ENCODE data around the gene ATP6V1D. TPM values are rescaled to one million over a fixed set of nuclear protein-coding genes. Genes with fewer than 3 reads are reported as not detected.
A peak's percentile ranks its signal among the peaks of the same experiment; 100 is the strongest.

ATP6V1D gene
- total RNA-seq, 4 donors from 2014 or later, result 69.3 to 117 (median 98.4) TPM

- Histone ChIP-seq H3K36me3 (no peaks in the 10 kb centered on the region), H3K4me3 (no peak overlapping the region), H3K9me3 (no peaks in the 10 kb centered on the region), H3K27ac (replicated peaks in 1 of 4) (no peak overlapping the region), H3K4me1 (no peaks in the 10 kb centered on the region), H3K27me3 (peaks cover 0 to 6% (median 0%) of the 10 kb centered on the region in 4 donors)
- TF ChIP-seq POLR2AphosphoS5 (IDR thresholded peaks at IDR 0.05), result no peak
- no peak for TF ChIP-seq POLR2A (IDR thresholded peaks at IDR 0.05; ENCODE audit: low read depth)
- TF ChIP-seq EP300 (IDR thresholded peaks at IDR 0.05), result no peak
- TF ChIP-seq CTCF (IDR thresholded peaks at IDR 0.05), result no peak
- DNase-seq (ENCODE audit: extremely low spot score), result peak; percentile 87
- intact Hi-C loops (cut with DNase I), result no loop called here
- 88% methylated on average over 3 of the region's 9 CpGs for WGBS
These were observed 33.2 kb upstream of the ATP6V1D start for GRCh38 chr14:67392800-67393199.

GRCh38 chr14:67392123-67392522 is 32.5 kb upstream of the ATP6V1D start:
- WGBS, result 100% methylated on average over 3 of the region's 3 CpGs
- intact Hi-C loops (cut with DNase I), result no loop called here
- no peaks in the 10 kb centered on the region for H3K9me3 ChIP-seq

GRCh38 chr14:67391268-67391667 is 31.7 kb upstream of the ATP6V1D start:
- H3K27me3 ChIP-seq, result peaks cover 0 to 6% (median 0%) of the 10 kb centered on the region in 4 donors
- H3K9me3 ChIP-seq, result no peaks in the 10 kb centered on the region
- H3K36me3 ChIP-seq, result peaks cover 0 to 9% (median 5%) of the 10 kb centered on the region in 4 donors
- DNase-seq (ENCODE audit: extremely low spot score), result no peak
- no peak overlapping the region for H3K27ac ChIP-seq (replicated peaks in 1 of 4)
- no peak overlapping the region for H3K4me3 ChIP-seq
- TF ChIP-seq POLR2AphosphoS5 (IDR thresholded peaks at IDR 0.05), result no peak
- no peak for TF ChIP-seq EP300 (IDR thresholded peaks at IDR 0.05)
- TF ChIP-seq POLR2A (IDR thresholded peaks at IDR 0.05; ENCODE audit: low read depth), result no peak
- no peak for TF ChIP-seq CTCF (IDR thresholded peaks at IDR 0.05)
- intact Hi-C loops (cut with DNase I), result no loop called here
- peaks cover 0 to 8% (median 3%) of the 10 kb centered on the region in 4 donors for H3K4me1 ChIP-seq
- 83% methylated on average over 5 of the region's 6 CpGs for WGBS

More at GRCh38 chr14:67392123-67392522, 32.5 kb upstream of the ATP6V1D start:
- TF ChIP-seq POLR2AphosphoS5 (IDR thresholded peaks at IDR 0.05) (no peak), EP300 (IDR thresholded peaks at IDR 0.05) (no peak), CTCF (IDR thresholded peaks at IDR 0.05) (no peak), POLR2A (IDR thresholded peaks at IDR 0.05; ENCODE audit: low read depth) (no peak)
- DNase-seq (ENCODE audit: extremely low spot score), result peak; percentile 64
- Histone ChIP-seq H3K27me3 (peaks cover 0 to 6% (median 0%) of the 10 kb centered on the region in 4 donors), H3K4me1 (no peaks in the 10 kb centered on the region), H3K27ac (replicated peaks in 1 of 4) (no peak overlapping the region), H3K4me3 (no peak overlapping the region), H3K36me3 (peaks cover 0 to 3% (median 2%) of the 10 kb centered on the region in 4 donors)

GRCh38 chr14:67389811-67390534 is 30.4 kb upstream of the ATP6V1D start:
- TF ChIP-seq POLR2AphosphoS5 (IDR thresholded peaks at IDR 0.05) (no peak), CTCF (IDR thresholded peaks at IDR 0.05) (no peak)
- 80% methylated on average over 1 of the region's 1 CpG for WGBS
- Histone ChIP-seq H3K4me1 (peaks cover 0 to 20% (median 4%) of the 10 kb centered on the region in 4 donors), H3K36me3 (peaks cover 0 to 20% (median 12%) of the 10 kb centered on the region in 4 donors), H3K27ac (replicated peaks in 1 of 4) (no peak overlapping the region), H3K4me3 (no peak overlapping the region), H3K9me3 (no peaks in the 10 kb centered on the region), H3K27me3 (peaks cover 0 to under 1% (median 0%) of the 10 kb centered on the region in 4 donors)
- intact Hi-C loops (cut with DNase I), result no loop called here
- DNase-seq (ENCODE audit: extremely low spot score), result no peak

Data from esophagus muscularis mucosa (tissue), 4 donors.